HL-60 (cell line): ENCODE measurements around the gene CD247.

Source experiments
- DNase-seq, 2 experiments: peaks; one replicate each; pipeline ENCODE4 v3.0.0-alpha.2; 2010 to 2020; ENCODE audit warnings: low read depth in 1 of 2, low spot score in 1 of 2
- H3K27ac ChIP-seq: fragments of 250-450 bp; sonication (Bioruptor Pico); replicated peaks from 2 replicates; pipeline ENCODE4 v1.5.1; 2020; ENCODE audit warnings: mild to moderate bottlenecking, moderate library complexity
- H3K27me3 ChIP-seq: fragments of 250-450 bp; sonication (Bioruptor Pico); 2 replicates; pipeline ENCODE4 v1.5.1; 2021; ENCODE audit warnings: mild to moderate bottlenecking, moderate library complexity; ENCODE audit not compliant: insufficient read depth, poor library complexity, severe bottlenecking
- H3K4me3 ChIP-seq: replicated peaks from 2 replicates; pipeline ENCODE4 v1.5.1; 2011; ENCODE audit warnings: mild to moderate bottlenecking, control low read depth, low read length; ENCODE audit not compliant: insufficient read depth
- CTCF ChIP-seq: IDR thresholded peaks from one replicate; pipeline ENCODE4 v1.5.1; 2011; ENCODE audit warnings: low read length, control low read depth, inconsistent platforms; ENCODE audit not compliant: insufficient read depth
- GABPA ChIP-seq: IDR thresholded peaks from 2 replicates; pipeline ENCODE4 v1.6.1; 2012; ENCODE audit warnings: low read depth
- POLR2AphosphoS5 ChIP-seq: IDR thresholded peaks from 2 replicates; pipeline ENCODE4 v1.6.1; 2012; ENCODE audit warnings: low read depth
- SPI1 ChIP-seq: IDR thresholded peaks from 2 replicates; pipeline ENCODE4 v1.6.1; 2012; ENCODE audit warnings: low read depth, mild to moderate bottlenecking, borderline replicate concordance
- TF ChIP-seq, protein P1 (sequence below): IDR thresholded peaks from 2 replicates; pipeline ENCODE4 v1.6.1; 2012; ENCODE audit warnings: low read depth; ENCODE audit not compliant: insufficient replicate concordance

CD247 gene

GRCh38 chr1:167465018-167465417, 53.3 kb downstream of the CD247 start:
- no peak for DNase-seq
- TF ChIP-seq, protein P1, sequence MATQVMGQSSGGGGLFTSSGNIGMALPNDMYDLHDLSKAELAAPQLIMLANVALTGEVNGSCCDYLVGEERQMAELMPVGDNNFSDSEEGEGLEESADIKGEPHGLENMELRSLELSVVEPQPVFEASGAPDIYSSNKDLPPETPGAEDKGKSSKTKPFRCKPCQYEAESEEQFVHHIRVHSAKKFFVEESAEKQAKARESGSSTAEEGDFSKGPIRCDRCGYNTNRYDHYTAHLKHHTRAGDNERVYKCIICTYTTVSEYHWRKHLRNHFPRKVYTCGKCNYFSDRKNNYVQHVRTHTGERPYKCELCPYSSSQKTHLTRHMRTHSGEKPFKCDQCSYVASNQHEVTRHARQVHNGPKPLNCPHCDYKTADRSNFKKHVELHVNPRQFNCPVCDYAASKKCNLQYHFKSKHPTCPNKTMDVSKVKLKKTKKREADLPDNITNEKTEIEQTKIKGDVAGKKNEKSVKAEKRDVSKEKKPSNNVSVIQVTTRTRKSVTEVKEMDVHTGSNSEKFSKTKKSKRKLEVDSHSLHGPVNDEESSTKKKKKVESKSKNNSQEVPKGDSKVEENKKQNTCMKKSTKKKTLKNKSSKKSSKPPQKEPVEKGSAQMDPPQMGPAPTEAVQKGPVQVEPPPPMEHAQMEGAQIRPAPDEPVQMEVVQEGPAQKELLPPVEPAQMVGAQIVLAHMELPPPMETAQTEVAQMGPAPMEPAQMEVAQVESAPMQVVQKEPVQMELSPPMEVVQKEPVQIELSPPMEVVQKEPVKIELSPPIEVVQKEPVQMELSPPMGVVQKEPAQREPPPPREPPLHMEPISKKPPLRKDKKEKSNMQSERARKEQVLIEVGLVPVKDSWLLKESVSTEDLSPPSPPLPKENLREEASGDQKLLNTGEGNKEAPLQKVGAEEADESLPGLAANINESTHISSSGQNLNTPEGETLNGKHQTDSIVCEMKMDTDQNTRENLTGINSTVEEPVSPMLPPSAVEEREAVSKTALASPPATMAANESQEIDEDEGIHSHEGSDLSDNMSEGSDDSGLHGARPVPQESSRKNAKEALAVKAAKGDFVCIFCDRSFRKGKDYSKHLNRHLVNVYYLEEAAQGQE: no peak
- Histone ChIP-seq H3K27ac (no peak overlapping the region), H3K4me3 (no peak overlapping the region), H3K27me3 (peaks cover 3% of the 10 kb centered on the region)

DNA sequence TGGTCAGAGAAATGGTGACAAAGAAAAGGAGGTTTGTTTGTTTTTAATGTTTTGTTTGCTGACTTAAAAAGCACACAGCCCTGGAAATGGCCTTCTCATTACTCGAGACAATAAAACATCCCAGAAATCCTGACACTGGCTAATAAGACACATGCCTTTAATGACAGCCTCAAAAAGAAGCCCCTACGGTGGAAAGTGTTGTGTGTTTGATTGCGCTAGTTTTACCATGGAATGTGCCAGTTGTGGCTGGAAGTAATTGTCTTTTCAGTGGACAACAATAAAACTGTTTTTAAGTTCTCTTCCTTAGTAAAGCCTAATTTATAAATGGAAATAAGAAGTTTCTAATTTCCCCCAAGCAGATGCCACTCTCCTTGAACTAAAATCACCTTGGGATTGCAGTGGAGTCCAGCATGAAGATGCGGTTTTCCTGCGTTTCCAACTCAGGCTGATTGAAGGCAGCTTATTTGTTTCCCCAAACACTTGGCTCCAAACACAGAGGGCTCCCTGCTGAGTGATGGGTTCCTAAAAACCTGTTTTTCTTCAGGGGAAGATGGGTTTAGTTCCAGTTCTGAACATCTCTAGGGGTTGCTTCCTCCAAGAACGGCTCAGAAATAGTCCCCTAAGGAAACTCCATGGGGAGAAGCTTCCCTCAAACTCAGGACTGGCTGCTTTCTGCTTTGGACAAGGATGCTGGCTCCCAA, 54.3 kb downstream of the CD247 start:
- Histone ChIP-seq H3K27ac (no peak overlapping the region), H3K4me3 (no peak overlapping the region), H3K27me3 (peaks cover 3% of the 10 kb centered on the region)
- DNase-seq: no peak
- no peak for TF ChIP-seq CTCF
- no peak for TF ChIP-seq POLR2AphosphoS5
- TF ChIP-seq GABPA: no peak
- no peak for TF ChIP-seq SPI1
- TF ChIP-seq, protein P1: no peak

GRCh38 chr1:167463080-167463479, 55.2 kb downstream of the CD247 start:
- TF ChIP-seq, protein P1: no peak
- TF ChIP-seq POLR2AphosphoS5 (no peak), CTCF (no peak), SPI1 (no peak), GABPA (no peak)
- Histone ChIP-seq H3K27ac (no peak overlapping the region), H3K4me3 (no peak overlapping the region), H3K27me3 (peaks cover 3% of the 10 kb centered on the region)
- no peak for DNase-seq
